Endothelial cell of umbilical vein (primary cell): ENCODE measurements around the gene IL24. TPM values are rescaled to one million over a fixed set of nuclear protein-coding genes. Genes with fewer than 3 reads are reported as not detected.

ENCODE experiments used
- BruUV-seq: library from RNA; stranded (reverse); fragments of 400-500 nt; replicated peaks from 2 replicates; lab custom pipeline; 2021; lab: Mats Ljungman, UMichigan
- CTCF ChIA-PET: fragments of 300-600, 350-600 bp; sonication (Branson Sonifier 250); formaldehyde crosslinking; loops from one replicate; lab custom pipeline; 2021; ENCODE audit warnings: antibody characterized with exemption, inconsistent platforms; lab: Charles Lee
- POLR2A ChIA-PET: fragments of 300-600, 350-600 bp; sonication (Branson Sonifier 250); formaldehyde crosslinking; loops from one replicate; lab custom pipeline; 2021; ENCODE audit warnings: antibody characterized with exemption, inconsistent platforms; lab: Charles Lee
- DNase-seq: peaks from one replicate; pipeline ENCODE4 v3.0.0-alpha.2; 2011; ENCODE audit warnings: low read depth, low spot score
- FAIRE-seq: peaks from 2 replicates; lab custom pipeline; 2011; peaks lifted over from hg19 to GRCh38; lab: Jason Lieb, UNC
- H2AFZ ChIP-seq: 2 replicates; pipeline ENCODE4 v1.6.0; 2012; ENCODE audit warnings: low read depth, low read length, control low read depth, inconsistent platforms
- H3K27ac ChIP-seq: 2 replicates; pipeline ENCODE4 v1.5.1; 2011; ENCODE audit warnings: low read depth, mild to moderate bottlenecking, control low read depth, low read length, moderate library complexity; ENCODE audit not compliant: insufficient read depth
- H3K27me3 ChIP-seq, 2 experiments: 2 replicates each; pipeline versions ENCODE4 v1.6.0 to v1.6.1; 2011; ENCODE audit warnings: low read length in 2 of 2, mixed read lengths in 1 of 2; ENCODE audit not compliant: control insufficient read depth in 2 of 2, insufficient read depth in 2 of 2
- H3K36me3 ChIP-seq, 2 experiments: 2 replicates in 1 of 2; 3 replicates in 1 of 2; pipeline ENCODE4 v1.5.1; 2011; ENCODE audit warnings: low read length in 2 of 2, mild to moderate bottlenecking in 1 of 2, moderate library complexity in 1 of 2; ENCODE audit not compliant: control insufficient read depth in 2 of 2, insufficient read depth in 2 of 2; ENCODE audit errors: extremely low read depth in 1 of 2
- H3K4me1 ChIP-seq: 3 replicates; pipeline ENCODE4 v1.5.1; 2011; ENCODE audit warnings: mild to moderate bottlenecking, low read length; ENCODE audit not compliant: control insufficient read depth, insufficient read depth; ENCODE audit errors: extremely low read depth
- H3K4me2 ChIP-seq: 2 replicates; pipeline ENCODE4 v1.6.1; 2011; ENCODE audit warnings: low read length, control low read depth, mixed read lengths; ENCODE audit not compliant: insufficient read depth
- H3K4me3 ChIP-seq, 3 experiments: fragments of 200-600 bp in 1 of 3; sonication (generic), shearing (Covaris generic) in 1 of 3; replicated peaks in 1 of 3; 2 replicates each; pipeline ENCODE4 v1.5.1; 2011 to 2016; ENCODE audit warnings: control low read depth in 3 of 3, low read length in 3 of 3, mild to moderate bottlenecking in 2 of 3, inconsistent platforms in 1 of 3, low read depth in 1 of 3, moderate library complexity in 1 of 3; ENCODE audit not compliant: insufficient read depth in 1 of 3
- H3K79me2 ChIP-seq: 2 replicates; pipeline ENCODE4 v1.6.0; 2012; ENCODE audit warnings: low read length, inconsistent platforms; ENCODE audit not compliant: control insufficient read depth, insufficient read depth
- H3K9ac ChIP-seq: replicated peaks from 2 replicates; pipeline ENCODE3; 2011; ENCODE audit warnings: low read length, control low read depth; ENCODE audit not compliant: insufficient read depth; ENCODE audit errors: extremely low read depth
- H3K9me1 ChIP-seq: replicated peaks from 3 replicates; pipeline ENCODE4 v1.6.0; 2011; ENCODE audit warnings: mild to moderate bottlenecking, low read length; ENCODE audit not compliant: control insufficient read depth, insufficient read depth; ENCODE audit errors: extremely low read depth
- H3K9me3 ChIP-seq: replicated peaks from 2 replicates; pipeline ENCODE4 v1.5.1; 2012; ENCODE audit warnings: low read length, inconsistent platforms; ENCODE audit not compliant: control insufficient read depth, insufficient read depth
- H4K20me1 ChIP-seq: replicated peaks from 2 replicates; pipeline ENCODE3; 2011; ENCODE audit warnings: mild to moderate bottlenecking, low read length; ENCODE audit not compliant: control insufficient read depth, insufficient read depth; ENCODE audit errors: extremely low read depth
- MYC ChIP-seq: IDR thresholded peaks from one replicate; pipeline ENCODE4 v1.6.1; 2011; ENCODE audit warnings: mild to moderate bottlenecking, low read depth, low read length
- POLR2A ChIP-seq: IDR thresholded peaks from 2 replicates; pipeline ENCODE4 v1.6.1; 2012; ENCODE audit warnings: low read depth, mild to moderate bottlenecking, control low read depth, low read length
- POLR2AphosphoS5 ChIP-seq: IDR thresholded peaks from 2 replicates; pipeline ENCODE4 v1.6.1; 2012; ENCODE audit warnings: low read depth, mild to moderate bottlenecking, control low read depth, low read length, moderate library complexity; ENCODE audit not compliant: insufficient read depth
- dilution Hi-C: fragments of 300-500 bp; cut with MboI; formaldehyde crosslinking; loops from one replicate; pipeline ENCODE4 v1.15.0; 2019; ENCODE audit warnings: low sequenced_read_pairs; ENCODE audit not compliant: extremely low pct_ligation_motif_present
- intact Hi-C: fragments of 100-400 bp; cut with micrococcal nuclease; formaldehyde crosslinking; loops from one replicate; pipeline ENCODE4 v1.10.0; 2022
- polyA plus RNA-seq, 4 experiments: library from polyadenylated mRNA; depleted of rRNA in 3 of 4; stranded (reverse) in 3 of 4; unstranded in 1 of 4; fragments of >200 nt; gene quantifications; 2 replicates each; pipeline versions ENCODE4 v1.2.1 to v1.2.3, GENCODE V29; 2011 to 2012; ENCODE audit warnings: missing spikeins in 1 of 4
- total RNA-seq: library from RNA; stranded (reverse); gene quantifications from 2 replicates; pipeline ENCODE4 v1.2.3, GENCODE V29; 2021
- TF ChIP-seq, protein P1 (sequence below), 2 donors: IDR thresholded peaks; 1 replicate in 1 of 2; 2 replicates in 1 of 2; pipeline ENCODE4 v1.5.1; 2011; ENCODE audit warnings: low read length in 2 of 2, mild to moderate bottlenecking in 2 of 2, moderate library complexity in 2 of 2, control low read depth in 1 of 2, inconsistent platforms in 1 of 2, low read depth in 1 of 2; ENCODE audit not compliant: insufficient read depth in 1 of 2; ENCODE audit errors: extremely low read depth in 1 of 2

The IL24 gene
- total and polyA plus RNA-seq, 2 donors (not counting 3 experiments of a cell fraction or from before 2014, with no cell fraction given) = not detected

GRCh38 chr1:206913766-206914537 is 16.7 kb downstream of the IL24 start:
- Histone ChIP-seq H2AFZ (no peak overlapping the region), H3K4me2 (no peak overlapping the region), H3K9me1 (no peaks in the 10 kb centered on the region), H3K79me2 (no peaks in the 10 kb centered on the region), H3K4me1 (no peaks in the 10 kb centered on the region), H3K36me3 (no peaks in the 10 kb centered on the region), H3K27ac (no peak overlapping the region), H3K9me3 (no peaks in the 10 kb centered on the region), H4K20me1 (no peaks in the 10 kb centered on the region), H3K4me3 (no peak overlapping the region), H3K9ac (no peak overlapping the region), H3K27me3 (peaks cover 24 to 28% of the 10 kb centered on the region in 2 experiments)
- dilution Hi-C loops = no loop called here
- BruUV-seq = no TSS peak
- FAIRE-seq (no peak), DNase-seq (no peak)
- CTCF ChIA-PET = interaction anchor here (1.9 to 3.6 kb wide), 4 partner anchors 8 to 283 kb away, joined by 13 to 64 read pairs (median 46); partner anchors contain the start of gene FCMR
- intact Hi-C loops = loop anchor here (10.0 kb wide), 1 partner anchor 419 kb away; no protein-coding TSS in a partner anchor
- POLR2A ChIA-PET = no interaction called here
- TF ChIP-seq POLR2A = no peak
- no peak for TF ChIP-seq POLR2AphosphoS5
- TF ChIP-seq, protein P1, sequence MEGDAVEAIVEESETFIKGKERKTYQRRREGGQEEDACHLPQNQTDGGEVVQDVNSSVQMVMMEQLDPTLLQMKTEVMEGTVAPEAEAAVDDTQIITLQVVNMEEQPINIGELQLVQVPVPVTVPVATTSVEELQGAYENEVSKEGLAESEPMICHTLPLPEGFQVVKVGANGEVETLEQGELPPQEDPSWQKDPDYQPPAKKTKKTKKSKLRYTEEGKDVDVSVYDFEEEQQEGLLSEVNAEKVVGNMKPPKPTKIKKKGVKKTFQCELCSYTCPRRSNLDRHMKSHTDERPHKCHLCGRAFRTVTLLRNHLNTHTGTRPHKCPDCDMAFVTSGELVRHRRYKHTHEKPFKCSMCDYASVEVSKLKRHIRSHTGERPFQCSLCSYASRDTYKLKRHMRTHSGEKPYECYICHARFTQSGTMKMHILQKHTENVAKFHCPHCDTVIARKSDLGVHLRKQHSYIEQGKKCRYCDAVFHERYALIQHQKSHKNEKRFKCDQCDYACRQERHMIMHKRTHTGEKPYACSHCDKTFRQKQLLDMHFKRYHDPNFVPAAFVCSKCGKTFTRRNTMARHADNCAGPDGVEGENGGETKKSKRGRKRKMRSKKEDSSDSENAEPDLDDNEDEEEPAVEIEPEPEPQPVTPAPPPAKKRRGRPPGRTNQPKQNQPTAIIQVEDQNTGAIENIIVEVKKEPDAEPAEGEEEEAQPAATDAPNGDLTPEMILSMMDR (IDR thresholded peaks at IDR 0.05; ENCODE audit: extremely low read depth in 1 of 2, insufficient read depth in 1 of 2, low read depth in 1 of 2, low read length in 2 of 2) = no peak
- no peak for TF ChIP-seq MYC
